C4-2B (cell line): ENCODE data around the gene TTC28.
"Not testable (repeated sequence)": the region's sequence is repeated elsewhere in the genome, so short reads cannot be mapped to it uniquely, and the experiment has no call there.

Source experiments
- H3K27ac ChIP-seq: fragments of 450-650 bp; 2 replicates; pipeline ENCODE4 v1.5.1; 2017
- CTCF ChIP-seq: fragments of 450-650 bp; conservative IDR thresholded peaks from 2 replicates; pipeline ENCODE4 v1.5.1; 2017; ENCODE audit warnings: mild to moderate bottlenecking
- ZFX ChIP-seq: fragments of 450-650 bp; IDR thresholded peaks from 2 replicates; pipeline ENCODE4 v1.6.1; 2017

The TTC28 gene

GRCh38 chr22:28574159-28574788 lies 105.4 kb downstream of the TTC28 start:
- no peak overlapping the region for H3K27ac ChIP-seq
- no peak for TF ChIP-seq ZFX
- no peak for TF ChIP-seq CTCF

- no peak overlapping the region for H3K27ac ChIP-seq
- no peak for TF ChIP-seq ZFX
- TF ChIP-seq CTCF, result no peak
These were observed 108.8 kb downstream of the TTC28 start for GRCh38 chr22:28570696-28571373.

GRCh38 chr22:28568974-28569373 lies 110.7 kb downstream of the TTC28 start:
- not testable (repeated sequence) for H3K27ac ChIP-seq

- no peak overlapping the region for H3K27ac ChIP-seq
- TF ChIP-seq CTCF, result no peak
- TF ChIP-seq ZFX, result no peak
These were observed 111.5 kb downstream of the TTC28 start for GRCh38 chr22:28568099-28568498.

GRCh38 chr22:28566920-28567499 lies 112.6 kb downstream of the TTC28 start:
- H3K27ac ChIP-seq, result not testable (repeated sequence)

- TF ChIP-seq CTCF (no peak), ZFX (no peak)
- H3K27ac ChIP-seq, result no peak overlapping the region
These were observed 116.0 kb downstream of the TTC28 start for GRCh38 chr22:28563636-28564035.

DNA sequence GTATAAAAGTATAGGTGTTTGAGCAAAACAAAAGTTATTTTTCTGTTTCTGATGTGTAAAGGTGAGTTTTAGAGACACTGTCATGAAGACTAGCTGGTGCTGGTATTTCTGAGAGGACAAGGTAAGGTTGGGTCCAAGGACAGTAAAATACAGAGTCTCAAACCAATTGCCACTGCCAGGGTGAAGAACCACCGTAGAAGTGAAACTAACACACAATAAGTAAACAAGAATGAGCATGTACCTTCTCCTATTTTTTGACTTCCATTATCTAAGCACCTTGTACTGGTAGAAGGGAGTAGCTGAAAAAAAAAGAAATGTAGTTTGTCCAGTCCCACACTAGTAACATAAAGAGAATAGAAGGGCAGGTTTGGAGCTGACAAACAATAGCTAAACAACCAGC lies 117.3 kb downstream of the TTC28 start:
- H3K27ac ChIP-seq, result no peak overlapping the region
- TF ChIP-seq CTCF (no peak), ZFX (no peak)

GRCh38 chr22:28560743-28561101 lies 118.9 kb downstream of the TTC28 start:
- H3K27ac ChIP-seq, result not testable (repeated sequence)
